GM18951 (cell line): ENCODE results near the gene SHKBP1.
"Not testable (repeated sequence)": the region's sequence is repeated elsewhere in the genome, so short reads cannot be mapped to it uniquely, and the experiment has no call there.

Experiments used
- POLR2A ChIP-seq: IDR thresholded peaks from 4 replicates; pipeline ENCODE4 v1.6.1; 2011; ENCODE audit warnings: mild to moderate bottlenecking; ENCODE audit not compliant: insufficient read length, insufficient read depth; ENCODE audit errors: extremely low read depth
- in situ Hi-C: fragments of 300-500 bp; cut with MboI; formaldehyde crosslinking; loops from one replicate; pipeline ENCODE4 v1.12.0; 2022; ENCODE audit warnings: low sequenced_read_pairs, mixed read lengths, inconsistent platforms; ENCODE audit not compliant: unreplicated experiment

The SHKBP1 gene

GRCh38 chr19:40616178-40616577 is 39.5 kb downstream of the SHKBP1 start:
- no peak for TF ChIP-seq POLR2A
- in situ Hi-C loops, result no loop called here

- in situ Hi-C loops, result no loop called here
- TF ChIP-seq POLR2A, result no peak
These were observed 40.3 kb downstream of the SHKBP1 start for GRCh38 chr19:40616941-40617340.

GRCh38 chr19:40617961-40618360 is 41.3 kb downstream of the SHKBP1 start:
- in situ Hi-C loops, result no loop called here
- TF ChIP-seq POLR2A, result no peak

- in situ Hi-C loops, result no loop called here
- no peak for TF ChIP-seq POLR2A
These were observed 42.9 kb downstream of the SHKBP1 start for GRCh38 chr19:40619333-40620160.

GRCh38 chr19:40620161-40620485 is 43.5 kb downstream of the SHKBP1 start:
- in situ Hi-C loops, result no loop called here
- TF ChIP-seq POLR2A, result no peak

GRCh38 chr19:40621283-40621682 is 44.6 kb downstream of the SHKBP1 start:
- in situ Hi-C loops, result no loop called here
- TF ChIP-seq POLR2A, result no peak

- in situ Hi-C loops, result no loop called here
- TF ChIP-seq POLR2A, result no peak
These were observed 45.5 kb downstream of the SHKBP1 start for GRCh38 chr19:40621966-40622772.

GRCh38 chr19:40622773-40623075 is 46.1 kb downstream of the SHKBP1 start:
- in situ Hi-C loops, result no loop called here

GRCh38 chr19:40623403-40624251 is 47.0 kb downstream of the SHKBP1 start:
- in situ Hi-C loops, result no loop called here

More at GRCh38 chr19:40622773-40623075, 46.1 kb downstream of the SHKBP1 start:
- no peak for TF ChIP-seq POLR2A

GRCh38 chr19:40624369-40625153 is 47.9 kb downstream of the SHKBP1 start:
- in situ Hi-C loops, result not testable (repeated sequence)

More at GRCh38 chr19:40623403-40624251, 47.0 kb downstream of the SHKBP1 start:
- TF ChIP-seq POLR2A, result no peak

- in situ Hi-C loops, result no loop called here
- no peak for TF ChIP-seq POLR2A
These were observed 48.9 kb downstream of the SHKBP1 start for GRCh38 chr19:40625406-40626120.

GRCh38 chr19:40626918-40627317 is 50.2 kb downstream of the SHKBP1 start:
- TF ChIP-seq POLR2A, result no peak
- in situ Hi-C loops, result no loop called here
